ENCODE measurements around the gene XPR1.

- TF ChIP-seq CTCF (IDR thresholded peaks at IDR 0.05; ENCODE audit: insufficient read depth, low read length, poor library complexity, severe bottlenecking) (no peak), EZH2phosphoT487 (conservative IDR thresholded peaks at IDR 0.05; ENCODE audit: low read length) (no peak)
These were observed 184.3 kb downstream of the XPR1 start for GRCh38 chr1:180816132-180816531.
